D341Med (cell line): Measurements from ENCODE around the gene ADCY9.
A peak's percentile ranks its signal among the peaks of the same experiment; 100 is the strongest.
"Not testable (repeated sequence)": the region's sequence is repeated elsewhere in the genome, so short reads cannot be mapped to it uniquely, and the experiment has no call there.

Source experiments
- DNase-seq: peaks from one replicate; pipeline ENCODE4 v3.0.0; 2012; ENCODE audit warnings: low spot score

The ADCY9 gene

DNA sequence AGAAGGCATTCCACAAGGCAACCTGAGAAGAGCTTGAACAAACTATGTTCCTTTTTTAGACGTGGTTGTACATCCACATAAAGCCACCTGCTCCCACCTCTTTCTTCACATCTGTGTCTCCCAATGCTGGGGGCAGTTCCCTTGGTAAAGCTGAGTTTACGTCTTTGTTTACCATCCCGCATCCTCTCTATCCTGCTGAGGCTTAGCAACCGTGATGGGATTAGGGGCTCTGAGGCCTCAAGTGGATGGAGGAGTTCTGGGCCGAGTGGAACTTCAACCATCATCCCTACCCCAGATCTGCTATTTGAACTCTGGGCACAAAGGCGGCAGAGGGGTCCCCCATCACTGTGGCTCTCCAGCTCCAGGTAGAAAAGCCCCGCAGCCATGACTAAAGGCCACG, 141.5 kb downstream of the ADCY9 start:
- DNase-seq: no peak

DNA sequence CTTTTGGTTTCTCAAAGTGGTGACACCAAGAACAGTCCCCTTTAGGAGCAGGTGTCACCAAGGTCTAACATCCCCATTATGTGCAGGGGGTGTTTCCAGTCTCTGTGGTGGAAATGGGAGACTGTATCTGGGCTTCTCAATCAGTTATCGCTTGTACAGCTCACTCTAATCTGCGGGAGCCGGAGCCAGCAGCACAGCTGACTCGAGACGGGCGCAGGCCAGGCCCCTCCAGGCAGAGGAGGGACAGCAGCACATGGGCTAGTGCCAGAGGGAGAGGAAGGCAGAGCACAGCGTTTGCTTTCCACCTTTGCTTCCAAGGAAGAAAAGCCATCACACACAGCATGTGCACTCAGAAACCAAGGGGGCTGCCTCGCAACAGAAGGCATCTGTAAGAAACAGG, 144.5 kb downstream of the ADCY9 start:
- DNase-seq: no peak

DNA sequence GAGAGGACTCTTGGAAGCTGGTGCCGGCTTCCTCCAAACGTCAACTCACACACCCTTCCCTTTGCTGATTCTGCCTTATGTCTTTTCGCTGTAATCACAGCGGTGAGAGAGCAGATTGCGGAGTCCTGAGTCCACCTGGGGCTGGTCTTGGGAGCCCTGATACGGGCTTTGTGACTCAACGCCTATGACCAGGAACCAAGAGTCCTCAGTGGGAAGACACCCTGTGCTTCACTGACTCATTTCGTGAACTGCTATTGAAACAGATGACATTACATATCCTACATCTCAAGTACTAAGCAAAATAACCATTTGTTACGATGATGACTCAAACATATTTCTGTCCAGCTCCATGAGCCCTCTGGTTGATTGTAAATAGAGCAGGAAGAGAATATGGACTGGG, 145.0 kb downstream of the ADCY9 start:
- no peak for DNase-seq

DNA sequence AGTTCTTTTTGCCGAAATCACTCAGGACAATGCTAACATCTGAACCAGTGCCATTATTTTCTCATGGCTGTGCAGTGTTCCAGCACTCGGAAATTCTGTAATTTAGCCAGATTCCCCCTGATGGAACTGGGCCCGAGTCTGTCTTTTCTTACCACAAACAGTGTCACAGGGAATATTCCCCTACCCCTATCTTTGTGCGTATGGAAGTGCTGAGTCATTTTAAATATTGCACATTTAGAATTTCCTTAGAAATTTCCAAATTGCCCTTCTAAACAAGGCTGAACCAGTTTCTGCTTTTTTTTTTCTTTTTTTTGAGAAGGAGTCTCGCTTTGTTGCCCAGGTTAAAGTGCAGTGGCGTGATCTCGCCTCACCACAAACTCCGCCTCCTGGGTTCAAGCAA, 147.7 kb downstream of the ADCY9 start:
- DNase-seq: no peak

DNA sequence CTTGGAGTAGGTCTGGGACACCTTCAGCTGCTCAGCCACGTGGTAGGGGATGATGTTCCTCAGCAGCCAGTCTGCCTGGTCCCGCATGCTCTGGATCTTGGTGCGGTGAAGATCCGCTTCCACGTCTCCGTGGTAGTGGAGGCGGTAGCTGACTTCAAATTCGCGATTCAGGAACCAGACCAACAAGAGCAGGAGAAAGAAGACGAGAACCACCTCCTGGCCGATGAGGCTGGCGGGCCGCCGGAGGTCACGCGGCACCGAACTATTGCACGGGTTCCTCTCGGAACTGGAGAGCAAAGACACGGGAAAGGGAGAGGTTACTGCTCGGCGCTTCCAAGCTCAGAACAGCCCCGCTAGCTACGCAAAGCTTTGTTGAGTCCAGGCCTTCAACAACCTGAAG, 149.6 kb downstream of the ADCY9 start:
- DNase-seq: no peak

DNA sequence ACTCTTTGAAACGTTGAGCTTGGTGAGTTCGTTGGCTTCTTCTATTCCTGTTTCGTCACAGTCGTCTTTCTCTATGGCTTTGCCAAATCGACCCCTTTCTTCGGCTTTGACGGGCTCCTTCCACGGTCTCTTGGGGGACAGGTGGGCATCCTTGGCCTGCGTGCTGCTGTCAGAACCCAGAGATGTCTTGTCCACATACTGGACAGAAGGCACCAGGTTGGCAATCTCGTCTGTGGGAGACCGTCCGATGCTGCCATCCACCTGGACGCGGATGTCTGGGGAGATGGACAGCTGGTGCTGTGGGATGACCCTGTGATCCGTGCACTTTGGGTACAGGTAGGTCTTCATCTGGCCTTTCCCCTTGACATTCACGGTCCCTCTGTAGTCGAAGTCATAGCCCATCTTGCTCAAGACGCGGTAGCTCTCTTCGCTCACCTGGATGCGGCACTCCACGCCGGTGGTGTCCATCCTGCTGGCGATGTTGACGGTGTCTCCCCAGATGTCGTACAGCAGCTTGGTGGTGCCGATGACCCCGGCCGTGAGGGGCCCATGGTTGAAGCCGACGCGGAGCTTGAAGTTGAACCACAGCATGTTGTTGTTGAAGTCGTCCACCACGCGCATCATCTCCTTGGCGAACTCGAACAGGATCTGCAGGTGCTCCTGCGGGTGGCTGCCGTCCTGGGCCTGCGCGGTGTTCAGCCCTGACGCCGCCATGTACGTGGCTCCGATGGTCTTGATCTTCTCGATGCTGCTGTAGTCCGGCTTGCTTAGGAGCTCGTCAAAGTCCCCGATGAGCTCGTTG, 150.3 kb downstream of the ADCY9 start:
- no peak for DNase-seq

DNA sequence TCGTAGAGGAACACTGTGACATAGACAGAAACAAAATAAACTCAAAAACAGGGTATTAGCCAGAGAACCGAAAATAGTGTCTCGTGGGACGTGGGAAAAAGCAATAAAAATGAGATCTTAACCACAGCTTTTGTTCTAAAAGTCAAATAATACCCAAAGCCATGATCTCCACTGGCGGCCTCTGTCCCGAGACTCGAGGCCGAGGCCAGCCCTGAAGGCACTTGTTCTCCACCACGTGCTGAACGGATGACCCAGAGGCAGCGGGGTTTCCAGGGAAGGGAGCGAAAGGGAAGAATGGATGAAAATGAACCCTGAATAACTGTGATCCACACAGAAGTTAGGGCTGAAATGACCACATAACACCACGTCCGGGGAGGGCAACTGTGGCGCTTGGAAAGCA, 150.9 kb downstream of the ADCY9 start:
- DNase-seq: no peak

DNA sequence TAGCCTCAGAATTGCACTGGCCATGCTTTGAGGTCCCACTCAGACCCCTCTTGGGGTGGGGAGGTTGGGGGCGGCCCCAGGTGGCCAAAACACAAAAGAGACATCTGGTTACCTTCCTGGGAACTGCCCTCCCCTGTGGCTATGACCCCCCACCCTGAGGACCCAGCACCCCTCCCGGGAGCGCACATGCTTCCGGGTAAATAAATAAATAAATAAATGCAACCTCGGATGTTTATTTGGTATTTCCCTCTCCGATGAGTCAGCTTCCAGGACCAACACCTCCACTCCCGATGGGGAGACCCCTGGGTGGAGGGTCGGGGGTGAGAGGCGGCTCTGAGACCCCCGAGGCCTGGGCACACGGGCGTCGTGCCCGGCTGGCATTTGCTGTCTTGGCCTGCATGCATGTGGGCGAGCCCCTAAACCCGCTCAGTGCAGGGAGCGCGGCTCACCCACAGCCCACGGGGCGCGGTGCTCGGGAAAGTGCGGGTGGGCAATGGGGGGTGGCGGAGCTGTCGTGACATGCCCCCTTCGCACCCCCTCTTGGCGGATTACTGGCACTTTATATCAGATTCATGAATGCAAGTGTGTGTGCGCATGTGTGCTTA, 151.5 kb downstream of the ADCY9 start:
- DNase-seq: no peak

DNA sequence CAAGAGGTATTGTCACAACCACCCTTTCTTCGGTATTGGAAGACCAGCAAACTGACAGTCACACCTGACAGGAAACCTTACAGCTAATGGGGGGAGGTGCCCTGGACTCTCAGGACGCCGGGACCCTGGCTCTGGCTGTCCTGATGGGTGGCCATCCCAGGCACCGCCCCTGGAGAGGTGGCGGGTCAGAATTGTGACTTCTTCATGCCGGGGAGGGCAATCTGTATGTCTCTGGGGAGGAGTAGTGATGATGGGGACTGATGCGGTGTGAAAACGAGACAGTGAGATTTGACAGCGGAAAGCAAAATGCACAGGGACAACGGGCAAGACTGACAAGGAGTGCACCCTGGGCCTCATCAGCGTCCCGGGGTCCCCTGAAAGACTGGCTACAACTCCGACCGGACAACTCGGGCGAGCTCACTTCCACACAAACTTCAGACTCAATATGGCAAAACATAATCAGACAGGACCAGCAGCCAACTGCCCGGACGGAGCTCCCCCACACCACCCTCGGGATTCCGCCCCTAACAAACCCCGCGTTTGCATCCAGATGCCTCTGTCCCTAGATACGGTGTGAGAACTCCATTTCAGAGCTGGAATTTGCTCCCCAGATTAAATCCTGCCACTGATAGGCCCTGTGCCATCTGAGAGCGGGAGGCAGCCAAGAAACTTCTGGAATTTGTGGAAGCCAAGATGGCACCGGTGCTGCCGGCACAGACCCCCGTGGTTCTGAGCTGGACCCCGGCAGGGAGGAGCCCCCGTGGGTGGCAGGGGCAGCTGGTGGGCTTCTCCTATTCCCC, 152.2 kb downstream of the ADCY9 start:
- peak; percentile 10 for DNase-seq

DNA sequence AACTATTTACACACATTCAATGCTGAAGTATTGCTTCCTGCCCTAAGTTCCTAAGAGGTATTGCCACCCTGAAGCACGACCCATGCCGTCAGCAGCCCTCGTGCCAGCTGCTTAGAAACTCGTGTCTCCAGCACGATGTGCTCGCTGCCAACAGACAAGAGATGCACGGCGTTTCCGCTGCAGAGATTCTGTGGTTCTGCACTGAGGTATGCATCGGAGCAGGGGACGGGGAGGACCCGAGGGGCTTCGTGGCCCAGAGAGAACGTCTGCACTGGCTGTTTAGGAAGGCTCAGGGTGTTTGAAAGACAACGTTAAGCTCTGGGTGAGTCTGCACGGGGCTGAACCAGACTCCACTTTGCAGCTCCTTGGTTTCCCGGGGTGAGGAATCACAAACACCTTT, 153.0 kb downstream of the ADCY9 start:
- DNase-seq: peak; percentile 8

DNA sequence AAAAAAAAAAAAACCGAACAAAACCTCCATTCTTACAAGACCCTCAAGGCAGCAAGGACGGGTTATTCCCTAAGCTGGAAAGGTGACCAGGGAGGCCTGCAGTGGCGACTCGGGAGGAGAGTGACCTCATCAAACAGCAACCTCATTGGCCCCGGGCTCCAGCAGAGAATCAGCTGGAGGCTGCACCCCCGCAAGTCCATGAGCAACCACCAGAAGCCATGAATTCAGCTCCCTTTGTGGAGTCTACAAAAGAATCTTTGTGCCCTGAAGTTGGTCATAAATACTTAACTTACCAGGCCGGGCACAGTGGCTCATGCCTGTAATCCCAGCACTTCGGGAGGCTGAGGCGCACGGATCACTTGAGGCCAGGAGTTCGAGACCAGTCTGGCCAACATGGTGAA, 154.8 kb downstream of the ADCY9 start:
- no peak for DNase-seq

DNA sequence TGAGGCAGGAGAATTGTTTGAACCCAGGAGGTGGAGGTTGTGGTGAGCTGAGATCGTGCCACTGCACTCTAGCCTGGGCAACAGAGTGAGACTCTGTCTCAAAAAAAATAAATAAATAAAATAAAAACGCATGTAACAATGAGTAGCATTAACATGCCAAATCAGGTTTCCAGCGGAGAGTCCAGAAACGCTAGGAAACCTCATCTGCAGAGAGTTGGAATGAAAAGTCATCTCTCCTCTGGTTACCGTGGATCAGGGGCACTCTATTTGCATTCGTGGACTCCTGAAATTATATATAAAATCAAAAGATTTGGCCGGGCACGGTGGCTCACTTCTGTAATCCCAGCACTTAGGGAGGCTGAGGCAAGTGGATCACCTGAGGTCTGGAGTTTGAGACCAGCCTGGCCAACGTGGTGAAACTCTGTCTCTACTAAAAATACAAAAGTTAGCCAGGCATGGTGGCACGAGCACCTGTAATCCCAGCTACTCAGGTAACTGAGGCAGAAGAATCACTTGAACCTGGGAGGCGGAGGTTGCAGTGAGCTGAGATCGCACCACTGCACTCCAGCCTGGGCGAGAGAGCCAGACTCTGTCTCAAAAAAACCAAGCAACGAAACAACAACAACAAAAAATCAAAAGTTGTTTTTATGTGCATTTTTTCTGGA, 156.2 kb downstream of the ADCY9 start:
- not testable (repeated sequence) for DNase-seq

DNA sequence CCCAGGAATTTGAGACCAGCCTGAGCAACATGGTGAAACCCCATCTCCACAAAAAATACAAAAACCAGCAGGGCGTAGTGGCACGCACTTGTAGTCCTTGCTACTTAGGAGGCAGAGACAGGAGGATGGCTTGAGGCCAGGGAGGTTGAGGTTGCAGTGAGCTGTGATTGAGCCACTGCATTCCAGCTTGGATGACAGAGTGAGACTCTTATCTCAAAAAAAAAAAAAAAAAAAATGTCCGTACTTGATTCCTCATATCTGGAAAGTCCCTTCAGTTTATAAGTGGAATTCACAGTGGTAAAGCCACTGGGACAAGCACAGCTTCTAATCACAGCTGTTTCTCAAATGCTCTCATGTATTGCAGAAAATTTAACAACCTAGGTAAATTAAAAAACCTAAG, 157.1 kb downstream of the ADCY9 start:
- no peak for DNase-seq

DNA sequence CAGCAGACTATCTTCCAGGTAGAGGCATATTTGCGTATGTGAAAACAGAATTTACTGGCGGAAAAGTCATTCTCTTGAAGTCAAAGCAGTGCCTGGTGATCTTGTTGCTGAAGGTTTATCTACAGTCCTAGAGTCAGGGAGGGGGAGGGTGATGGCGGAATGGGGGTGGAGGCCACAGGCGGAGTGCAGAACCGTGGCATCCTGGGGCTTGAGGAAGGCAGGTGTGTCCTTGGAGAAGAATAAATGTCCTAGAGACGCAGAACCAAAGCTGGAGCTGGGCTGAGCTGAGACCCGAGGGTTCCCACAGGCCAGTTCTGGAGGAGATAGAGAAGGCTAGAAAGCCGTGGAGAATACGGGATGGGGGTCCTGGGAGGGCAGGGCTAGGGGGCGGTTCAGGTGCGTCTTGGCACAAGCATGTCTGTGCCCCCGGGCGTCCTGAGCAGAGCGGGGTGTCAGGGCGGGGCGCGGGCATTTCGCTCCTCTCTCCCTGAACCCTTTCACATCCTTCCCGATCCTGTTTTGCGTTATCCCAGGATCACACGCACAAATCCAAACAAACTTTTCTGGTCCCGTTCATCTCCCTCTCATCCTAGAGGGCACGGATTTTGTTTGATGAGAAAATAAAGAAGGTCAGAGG, 158.8 kb downstream of the ADCY9 start:
- DNase-seq: no peak

DNA sequence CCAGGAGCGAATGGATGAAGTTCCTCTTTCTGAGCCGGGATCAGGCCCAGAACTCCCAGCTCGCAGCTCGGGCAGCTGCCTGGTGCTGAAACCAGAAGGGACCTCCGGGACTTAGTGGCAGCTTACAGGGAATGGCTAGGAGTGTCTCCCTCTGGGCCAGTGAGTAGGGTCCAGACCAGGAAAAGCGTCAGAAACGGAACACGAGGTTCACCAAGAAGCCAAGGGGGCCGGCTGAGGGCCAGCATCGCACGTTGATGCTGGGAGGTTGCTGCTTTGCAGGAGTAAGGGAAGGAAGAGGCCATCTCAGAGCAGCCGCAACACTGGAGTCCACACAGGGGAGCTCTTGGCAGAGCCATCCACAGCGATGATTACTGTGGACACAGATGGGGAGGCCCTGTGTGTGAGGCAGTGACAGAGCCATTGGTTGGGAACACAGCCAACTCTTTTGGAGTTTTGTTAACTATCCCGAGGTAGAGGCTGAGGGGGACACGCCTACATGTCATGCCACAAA, 161.8 kb downstream of the ADCY9 start:
- no peak for DNase-seq

DNA sequence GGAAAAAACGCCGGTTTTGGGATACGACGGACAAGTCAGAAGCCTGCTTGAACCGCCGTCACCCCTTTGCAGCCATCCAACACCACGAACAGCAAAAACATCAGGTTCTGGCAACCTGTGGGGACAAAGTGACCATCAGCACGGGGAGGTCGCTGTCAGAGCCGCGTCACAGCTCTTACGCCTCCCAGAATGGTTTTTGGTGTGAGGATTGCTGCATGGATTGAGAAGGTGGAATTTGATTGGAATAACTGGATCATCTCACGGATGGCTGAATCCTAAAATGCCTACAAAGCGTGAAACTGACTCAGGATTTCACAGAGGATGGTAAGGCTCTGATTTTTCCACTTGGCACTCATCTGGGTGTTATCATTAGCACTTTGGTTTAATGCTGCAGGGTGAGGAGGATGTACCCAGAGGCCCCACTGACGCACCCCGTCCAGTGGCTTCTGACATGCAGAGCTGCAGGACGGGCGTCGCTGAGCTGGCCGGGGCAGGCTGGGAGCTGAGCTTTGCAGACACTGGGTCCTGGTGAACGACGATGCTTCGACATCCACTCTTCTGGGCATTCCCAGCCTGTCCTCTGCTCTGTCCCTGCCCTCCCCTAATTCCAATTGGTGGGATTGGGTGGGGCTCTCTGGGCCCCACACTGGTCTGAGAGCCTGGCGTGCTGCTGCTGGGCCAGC, 162.4 kb downstream of the ADCY9 start:
- DNase-seq: no peak

DNA sequence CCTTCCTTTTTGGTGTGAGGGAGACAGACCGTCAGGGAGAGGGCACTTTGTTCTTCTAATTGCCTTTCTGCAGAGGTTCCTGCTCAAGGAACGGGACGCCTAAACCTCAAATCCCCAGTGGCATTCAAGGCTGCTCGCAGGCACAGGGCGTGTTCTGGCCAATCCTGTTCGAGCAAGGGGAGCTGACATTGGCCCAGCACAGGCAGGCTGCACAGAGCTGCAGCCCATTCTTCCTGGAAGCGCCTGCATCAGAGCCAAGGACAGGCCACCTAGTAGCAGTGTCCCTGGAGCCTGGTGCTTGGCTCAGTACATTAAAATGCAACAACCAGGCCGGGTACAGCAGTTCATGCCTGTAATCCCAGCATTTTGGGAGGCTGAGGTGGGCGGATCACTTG, 163.5 kb downstream of the ADCY9 start:
- no peak for DNase-seq

DNA sequence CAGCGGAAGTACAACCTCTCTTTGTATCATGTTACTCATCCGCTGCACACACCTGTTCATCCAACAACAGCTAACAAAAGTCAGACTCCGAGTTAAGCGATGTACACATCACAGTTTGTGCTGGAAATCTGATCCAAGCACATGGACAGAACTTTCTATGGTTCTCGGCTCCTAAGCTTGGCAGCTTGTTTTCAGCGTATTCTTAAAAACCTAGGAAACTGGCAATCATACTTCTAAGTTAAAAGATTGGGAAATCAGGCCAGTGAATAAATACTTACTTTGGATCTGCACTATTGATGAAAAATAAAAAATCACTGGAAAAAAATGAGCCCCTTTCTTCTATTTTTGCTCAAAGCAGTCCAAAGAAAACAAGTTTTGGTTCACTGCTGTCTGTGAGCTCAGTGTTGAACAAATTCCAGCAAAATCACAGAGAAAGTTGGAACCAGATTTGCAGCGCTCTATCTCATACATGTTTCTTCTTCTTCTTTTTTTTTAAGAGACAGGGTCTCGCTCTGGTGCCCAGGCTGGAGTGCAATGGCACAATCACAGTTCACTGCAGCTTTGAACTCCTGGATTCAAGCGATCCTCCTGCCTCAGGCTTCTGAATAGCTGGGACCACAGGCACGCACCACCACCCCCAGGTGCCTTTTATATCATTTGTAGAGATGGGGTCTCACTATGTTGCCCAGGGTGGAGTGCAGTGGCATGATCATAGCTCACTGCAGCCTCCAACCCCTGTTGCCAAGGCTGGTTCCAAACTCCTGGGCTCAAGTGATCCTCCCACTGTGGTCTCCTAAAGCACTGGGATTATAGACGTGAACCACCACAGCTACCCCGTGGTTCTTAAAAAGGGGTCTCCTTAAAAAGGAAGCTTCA, 164.1 kb downstream of the ADCY9 start:
- DNase-seq: no peak

DNA sequence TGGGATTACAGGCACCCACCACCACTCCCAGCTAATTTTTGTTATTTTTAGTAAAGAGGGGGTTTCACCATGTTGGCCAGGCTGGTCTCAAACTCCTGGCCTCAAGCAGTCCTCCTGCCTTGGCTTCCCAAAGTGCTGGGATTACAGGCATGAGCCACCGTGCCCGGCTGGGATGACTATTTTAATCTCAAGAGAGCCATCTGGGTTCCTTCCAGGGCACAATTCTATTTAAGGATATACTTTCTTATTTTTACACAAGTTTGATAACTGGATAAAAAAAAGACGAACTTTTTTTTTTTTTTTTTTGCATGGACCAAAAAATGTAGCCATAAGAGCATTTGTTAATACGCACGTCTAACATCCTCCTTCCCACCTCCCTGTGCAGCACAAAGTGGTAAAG, 164.9 kb downstream of the ADCY9 start:
- not testable (repeated sequence) for DNase-seq
